Right cardiac atrium (tissue), 5 donors: ENCODE results near the gene ACTR2. TPM values are rescaled to one million over a fixed set of nuclear protein-coding genes. Genes with fewer than 3 reads are reported as not detected.
"Not testable (repeated sequence)": the region's sequence is repeated elsewhere in the genome, so short reads cannot be mapped to it uniquely, and the experiment has no call there.

Source experiments
- ATAC-seq, 2 donors: fragments of 200-7000 bp; cut with Tn5 transposase; one replicate each; pipeline versions ENCODE4 v1.8.0 to v1.9.1; 2020; ENCODE audit warnings: moderate library complexity in 2 of 2, mild to moderate bottlenecking in 1 of 2
- DNase-seq, 3 donors: peaks; one replicate each; pipeline ENCODE4 v3.0.0-alpha.2; 2020
- H3K27ac ChIP-seq: one replicate; pipeline ENCODE4 v1.5.1; 2013; ENCODE audit warnings: mild to moderate bottlenecking, low read length, control low read depth, moderate library complexity
- H3K27me3 ChIP-seq: one replicate; pipeline ENCODE4 v1.6.1; 2013; ENCODE audit not compliant: control insufficient read depth, insufficient read depth
- H3K4me1 ChIP-seq: one replicate; pipeline ENCODE4 v1.6.1; 2013; ENCODE audit warnings: low read length; ENCODE audit not compliant: control insufficient read depth, insufficient read depth
- H3K4me3 ChIP-seq: one replicate; pipeline ENCODE4 v1.5.1; 2013; ENCODE audit warnings: low read length, control low read depth
- H3K9me3 ChIP-seq: one replicate; pipeline ENCODE4 v1.6.1; 2013; ENCODE audit warnings: low read length; ENCODE audit not compliant: control insufficient read depth
- WGBS: extraction: QIAGEN DNeasy Blood & Tissue Kit; methylation state at CpG from one replicate; pipeline ENCODE4 v1.1.7; 2013; 5-methylcytosine and 5-hydroxymethylcytosine counted together
- intact Hi-C, 4 donors: fragments of 100-400 bp; cut with DNase I; formaldehyde crosslinking; loops; one replicate each; pipeline versions ENCODE4 v1.11.0 to v1.14.0; 2022 to 2023
- polyA plus RNA-seq: library from polyadenylated mRNA; stranded (reverse); fragments of 200-250 nt; gene quantifications from one replicate; pipeline ENCODE4 v1.2.3, GENCODE V29; 2013
- total RNA-seq, 4 donors: library from RNA; stranded (reverse); fragmentation: NEBNext Ultra II Directional; extraction: Animal tissue kit (Norgen Biotek cat#: 25700); gene quantifications; one replicate each; pipeline ENCODE4 v1.2.1, GENCODE V29; 2021
- donor health status: healthy with polysubstance abuse.
- donor health status: DM: no; HTN: yes; CAD: no.
- donor health status: DM: no; HTN: no; CAD: no.
- donor health status: DM: no; HTN: yes; CAD: no; lungs with severe emphysema.
- donor health status: DM: yes; HTN: yes; CAD: no.

ACTR2 gene
- total and polyA plus RNA-seq, 5 donors: 41.8 to 133 (median 112) TPM

DNA sequence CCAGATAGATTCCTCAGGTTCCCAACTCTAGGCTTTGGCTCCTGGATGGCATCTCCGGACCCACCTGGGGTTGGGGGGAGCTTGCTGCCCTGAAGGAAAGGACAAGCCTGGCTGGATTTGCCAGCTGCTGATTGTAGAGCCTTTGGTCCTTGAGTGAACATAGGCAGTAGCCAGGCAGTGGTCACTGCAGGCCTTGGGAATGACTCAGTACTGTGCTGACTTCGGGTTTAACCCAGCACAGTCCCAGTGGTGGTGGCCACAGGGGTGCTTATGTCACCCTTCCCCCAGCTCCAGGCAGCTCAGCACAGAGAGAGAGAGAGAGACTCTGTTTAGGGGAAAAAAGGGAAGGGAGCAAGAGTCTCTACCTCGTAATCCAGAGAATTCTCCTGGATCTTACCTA lies 27.7 kb upstream of the ACTR2 start:
- intact Hi-C loops: no loop called here
- DNase-seq (no peak), ATAC-seq (no peak)
- Histone ChIP-seq H3K27me3 (no peaks in the 10 kb centered on the region), H3K4me3 (no peak overlapping the region), H3K27ac (no peak overlapping the region), H3K9me3 (no peaks in the 10 kb centered on the region), H3K4me1 (no peaks in the 10 kb centered on the region)
- WGBS: 89% methylated on average over 3 of the region's 3 CpGs

DNA sequence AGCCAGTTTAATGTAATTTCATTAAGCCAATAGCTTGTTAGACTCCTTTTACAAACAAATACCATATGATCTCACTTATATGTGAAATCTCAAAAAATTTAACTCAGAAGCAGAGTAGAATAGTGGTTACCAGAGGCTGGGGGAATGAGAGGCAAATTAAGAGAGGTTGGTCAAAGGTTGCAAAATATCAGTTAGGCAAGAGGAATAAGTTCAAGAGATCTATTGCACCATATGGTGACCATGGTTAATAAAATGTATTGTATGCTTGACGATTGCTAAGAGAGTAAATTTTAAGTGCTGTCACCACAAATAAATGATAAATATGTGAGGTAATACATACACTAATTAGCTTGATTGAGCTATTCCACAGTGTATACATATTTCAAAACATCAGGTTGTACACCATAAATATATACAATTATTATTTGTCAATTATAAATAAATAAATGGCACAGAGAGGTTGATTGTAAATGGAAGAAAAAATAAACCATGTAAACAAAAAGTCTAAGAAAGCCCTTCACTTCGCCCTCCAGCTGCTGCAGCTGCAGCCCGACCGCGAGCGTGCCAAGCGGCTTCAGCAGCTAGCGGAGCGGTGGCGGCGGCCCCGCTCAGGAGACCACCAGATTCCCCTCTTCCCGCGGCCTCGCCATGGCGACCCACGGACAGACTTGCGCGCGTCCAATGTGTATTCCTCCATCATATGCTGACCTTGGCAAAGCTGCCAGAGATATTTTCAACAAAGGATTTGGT lies 23.0 kb upstream of the ACTR2 start:
- 93% methylated on average over 20 of the region's 20 CpGs for WGBS
- H3K9me3 ChIP-seq: no peaks in the 10 kb centered on the region
- no peaks in the 10 kb centered on the region for H3K27me3 ChIP-seq
- H3K4me1 ChIP-seq: no peaks in the 10 kb centered on the region
- intact Hi-C loops: no loop called here
- ATAC-seq (no peak), DNase-seq (peak in 1 of 3 donors; percentile 68)
- H3K27ac ChIP-seq: peak overlapping the region; percentile 17
- H3K4me3 ChIP-seq: no peak overlapping the region

DNA sequence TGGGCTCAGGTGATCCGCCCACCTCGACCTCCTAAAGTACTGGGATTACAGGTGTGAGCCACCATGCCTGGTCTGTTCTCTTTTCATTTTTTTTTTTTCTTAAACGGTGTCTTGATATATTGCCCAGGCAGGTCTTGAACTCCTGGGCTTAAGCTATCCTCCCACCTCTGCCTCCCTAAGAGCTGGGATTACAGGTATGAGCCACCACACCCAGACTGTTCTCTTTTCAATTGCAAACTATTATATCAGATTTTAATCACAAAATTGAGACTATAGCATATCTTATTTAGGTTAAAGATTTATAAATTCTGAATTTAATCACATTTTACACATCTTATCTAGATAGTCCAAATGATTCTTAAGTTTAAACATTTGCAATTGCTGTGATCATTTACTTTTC lies 15.5 kb upstream of the ACTR2 start:
- WGBS: 86% methylated on average over 3 of the region's 3 CpGs
- H3K4me1 ChIP-seq: no peaks in the 10 kb centered on the region
- no peak overlapping the region for H3K27ac ChIP-seq
- no peaks in the 10 kb centered on the region for H3K9me3 ChIP-seq
- ATAC-seq (no peak), DNase-seq (no peak)
- H3K27me3 ChIP-seq: no peaks in the 10 kb centered on the region
- intact Hi-C loops: no loop called here
- no peak overlapping the region for H3K4me3 ChIP-seq

DNA sequence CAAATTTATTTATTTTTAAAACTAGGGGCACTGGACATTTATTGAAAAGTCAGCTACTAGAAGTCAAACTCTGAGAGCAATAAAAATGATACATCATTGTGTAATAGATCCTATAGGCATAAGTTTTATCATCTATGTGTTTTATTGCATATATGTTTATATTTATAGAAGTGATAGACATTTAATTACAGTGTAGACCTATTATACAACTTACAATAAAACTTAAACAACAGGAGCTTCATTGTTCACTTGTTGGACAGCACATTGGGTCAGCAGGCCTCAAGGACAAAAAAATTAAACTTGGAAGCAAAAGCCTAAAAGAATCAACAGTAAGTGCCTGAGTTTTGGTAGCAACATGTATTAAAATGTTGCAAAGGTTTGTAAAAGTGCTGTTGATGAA lies 15.0 kb upstream of the ACTR2 start:
- no peaks in the 10 kb centered on the region for H3K27me3 ChIP-seq
- intact Hi-C loops: no loop called here
- no peak overlapping the region for H3K27ac ChIP-seq
- H3K4me3 ChIP-seq: no peak overlapping the region
- H3K9me3 ChIP-seq: no peaks in the 10 kb centered on the region
- ATAC-seq (no peak), DNase-seq (no peak)
- H3K4me1 ChIP-seq: no peaks in the 10 kb centered on the region

DNA sequence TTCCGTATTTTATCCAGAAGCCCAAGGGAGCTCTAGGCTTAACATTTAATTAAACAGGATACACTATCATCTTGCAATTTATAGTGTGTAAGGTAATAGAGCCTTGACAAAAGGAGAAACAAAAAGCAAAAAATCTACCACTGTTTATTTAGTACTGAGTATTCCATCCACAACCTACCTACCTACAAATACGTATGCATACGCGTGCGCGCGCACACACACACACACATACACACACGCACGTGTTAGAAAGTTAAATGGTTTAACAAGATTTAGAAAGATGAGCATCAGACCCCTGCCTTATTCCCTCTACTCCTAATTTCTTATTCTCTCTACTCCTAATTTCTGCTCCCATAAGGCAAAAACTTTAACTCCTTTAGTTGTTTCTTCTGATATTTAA lies 14.6 kb upstream of the ACTR2 start:
- ATAC-seq (no peak), DNase-seq (no peak)
- Histone ChIP-seq H3K27ac (no peak overlapping the region), H3K9me3 (no peaks in the 10 kb centered on the region), H3K4me1 (no peaks in the 10 kb centered on the region), H3K4me3 (no peak overlapping the region), H3K27me3 (no peaks in the 10 kb centered on the region)
- 95% methylated on average over 9 of the region's 9 CpGs for WGBS
- intact Hi-C loops: no loop called here

DNA sequence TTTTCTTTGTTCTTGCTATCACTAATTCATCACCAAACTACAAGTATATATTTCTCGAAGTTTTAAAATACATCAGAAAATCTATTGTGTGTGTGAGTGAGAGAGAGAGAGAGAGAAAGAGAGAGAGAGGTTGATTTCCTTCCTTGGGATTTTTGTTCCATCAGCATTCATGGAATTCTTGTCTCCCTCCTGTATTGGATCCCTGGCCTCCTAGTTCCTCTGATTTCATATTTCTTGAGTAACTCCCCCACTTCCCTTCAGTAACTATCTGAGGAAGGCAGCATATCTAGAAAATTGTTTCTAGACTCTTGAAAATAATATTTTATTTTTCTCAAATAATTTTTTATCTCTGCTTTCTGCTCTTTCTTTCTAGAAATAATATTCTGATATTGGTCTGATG lies 13.3 kb upstream of the ACTR2 start:
- ATAC-seq: no peak
- Histone ChIP-seq H3K4me3 (no peak overlapping the region), H3K4me1 (no peaks in the 10 kb centered on the region), H3K27ac (no peak overlapping the region), H3K9me3 (no peaks in the 10 kb centered on the region), H3K27me3 (no peaks in the 10 kb centered on the region)
- WGBS: 55% methylated on average over 1 of the region's 1 CpG
- intact Hi-C loops: no loop called here
- DNase-seq: no peak

DNA sequence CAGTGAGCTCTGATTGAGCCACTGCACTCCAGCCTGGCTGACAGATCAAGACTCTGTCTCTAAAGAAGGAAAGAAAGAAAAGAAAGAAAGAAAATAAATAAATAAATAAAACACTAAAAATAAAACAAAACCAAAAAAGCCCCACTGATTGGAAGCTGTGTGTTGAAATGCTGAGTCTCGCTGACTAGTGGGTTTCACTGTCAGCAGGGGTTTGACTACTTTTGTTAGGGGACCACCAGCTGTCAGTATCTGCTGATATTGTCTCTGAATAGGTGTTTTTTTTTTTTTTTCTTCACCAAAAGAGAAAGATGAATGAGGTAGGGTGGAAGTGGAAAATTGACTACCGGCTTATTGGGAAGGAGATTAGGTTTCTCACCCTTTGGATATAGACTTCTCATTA lies 12.8 kb upstream of the ACTR2 start:
- 90% methylated on average over 2 of the region's 2 CpGs for WGBS
- DNase-seq (no peak), ATAC-seq (no peak)
- Histone ChIP-seq H3K27ac (no peak overlapping the region), H3K9me3 (no peaks in the 10 kb centered on the region), H3K27me3 (no peaks in the 10 kb centered on the region), H3K4me3 (no peak overlapping the region), H3K4me1 (no peaks in the 10 kb centered on the region)
- intact Hi-C loops: no loop called here

DNA sequence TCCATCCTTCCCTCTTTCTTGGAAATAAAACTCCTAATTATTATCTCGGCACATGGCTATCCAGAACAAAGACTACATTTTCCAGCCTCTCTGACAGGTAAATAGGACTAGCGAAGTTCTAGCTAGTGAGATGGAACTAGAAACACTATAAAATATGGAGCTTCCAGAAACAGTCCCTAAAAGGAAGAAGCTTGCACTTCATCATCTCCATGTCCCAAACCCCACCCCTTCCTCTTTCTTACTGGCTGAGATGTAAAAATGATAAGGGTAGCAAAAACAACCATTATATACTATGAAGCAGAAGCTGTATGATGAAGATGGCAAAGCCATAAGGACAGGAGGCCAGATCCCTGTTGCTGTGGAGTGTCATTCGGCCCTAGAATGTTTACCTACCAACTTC lies 11.7 kb upstream of the ACTR2 start:
- Histone ChIP-seq H3K9me3 (no peaks in the 10 kb centered on the region), H3K27me3 (no peaks in the 10 kb centered on the region), H3K27ac (no peak overlapping the region), H3K4me3 (no peak overlapping the region), H3K4me1 (no peaks in the 10 kb centered on the region)
- intact Hi-C loops: no loop called here
- ATAC-seq (no peak), DNase-seq (no peak)
- 96% methylated on average over 3 of the region's 3 CpGs for WGBS

DNA sequence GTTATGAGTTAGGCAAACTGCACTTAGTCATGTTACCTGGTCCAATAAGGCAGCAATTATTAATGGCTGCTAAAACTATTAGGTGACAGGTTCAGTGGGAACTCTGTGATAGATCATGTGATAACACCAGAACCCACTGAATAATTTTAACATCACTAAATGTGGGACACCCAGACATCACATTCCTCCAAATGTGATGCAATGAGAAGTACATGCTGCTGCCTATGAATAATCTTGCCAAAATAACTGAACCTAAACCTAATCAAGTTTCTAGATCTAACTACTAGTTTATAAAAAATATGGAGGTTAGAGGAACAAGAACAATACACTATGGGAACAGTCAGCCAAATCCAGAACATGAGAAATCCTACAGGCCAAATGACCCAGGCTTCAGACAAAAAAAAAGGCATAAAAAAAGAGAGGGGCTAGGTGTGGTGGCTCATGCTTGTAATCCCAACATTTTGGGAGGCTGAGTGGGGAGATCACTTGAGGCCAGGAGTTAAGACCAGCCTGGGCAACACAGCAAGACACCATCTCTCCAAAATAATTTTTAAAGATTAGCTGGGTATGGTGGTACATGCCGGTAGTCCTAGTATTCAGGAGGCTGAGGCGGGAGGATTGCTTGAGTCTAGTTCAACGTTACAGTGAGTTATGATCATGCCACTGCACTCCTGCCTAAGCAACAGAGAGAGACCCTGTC lies 7.0 kb upstream of the ACTR2 start:
- ATAC-seq (no peak), DNase-seq (no peak)
- Histone ChIP-seq H3K27me3 (no peaks in the 10 kb centered on the region), H3K9me3 (no peaks in the 10 kb centered on the region), H3K4me3 (no peak overlapping the region), H3K27ac (no peak overlapping the region), H3K4me1 (no peaks in the 10 kb centered on the region)
- WGBS: 89% methylated on average over 3 of the region's 3 CpGs
- intact Hi-C loops: no loop called here

DNA sequence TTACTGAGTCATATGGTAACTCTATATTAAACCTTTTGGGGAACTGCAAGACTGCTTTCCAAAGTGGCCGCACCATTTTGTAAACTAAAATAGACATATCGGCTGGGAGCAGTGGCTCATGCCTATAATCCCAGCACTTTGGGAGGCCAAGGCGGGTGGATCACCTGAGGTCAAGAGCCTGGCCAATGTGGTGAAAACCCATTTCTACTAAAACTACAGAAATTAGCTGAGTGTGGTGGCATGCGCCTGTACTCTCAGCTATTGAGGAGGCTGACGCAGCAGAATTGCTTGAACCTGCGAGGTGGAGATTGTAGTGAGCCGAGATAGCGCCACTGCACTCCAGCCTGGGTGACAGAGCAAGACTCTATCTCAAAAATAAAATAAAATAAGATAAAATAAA lies 6.4 kb upstream of the ACTR2 start:
- ATAC-seq, H3K27ac ChIP-seq, H3K9me3 ChIP-seq, H3K4me3 ChIP-seq, intact Hi-C loops, H3K27me3 ChIP-seq, DNase-seq, H3K4me1 ChIP-seq: not testable (repeated sequence)
- WGBS: 97% methylated on average over 8 of the region's 8 CpGs

DNA sequence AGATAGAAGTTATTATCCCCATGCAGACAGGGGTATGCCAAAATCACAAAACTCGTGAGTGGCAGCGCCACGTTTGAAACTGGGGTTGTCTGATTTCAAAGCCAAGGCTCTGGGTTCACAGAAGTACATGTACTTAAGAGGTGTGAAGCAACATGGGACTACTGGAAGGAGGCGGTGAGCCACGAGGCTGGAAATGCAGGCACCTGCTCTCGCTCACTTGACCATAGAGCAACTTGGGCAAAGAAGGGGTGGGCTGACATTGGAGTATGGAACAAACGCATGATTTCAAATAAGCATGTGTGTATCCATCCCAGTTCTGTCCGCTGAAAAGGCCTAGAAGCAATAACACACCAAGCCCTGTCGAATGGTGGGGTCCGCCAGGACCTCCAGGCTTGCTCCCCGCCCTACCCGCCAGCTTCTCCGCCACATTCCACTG lies 593 bp upstream of the ACTR2 start:
- intact Hi-C loops: no loop called here
- DNase-seq: no peak
- Histone ChIP-seq H3K27ac (peak overlapping the region; percentile 95), H3K4me1 (no peaks in the 10 kb centered on the region), H3K27me3 (no peaks in the 10 kb centered on the region), H3K9me3 (no peaks in the 10 kb centered on the region), H3K4me3 (peak overlapping the region; percentile 95)
- ATAC-seq: peak; percentile 15 to 37
- WGBS: 2% methylated on average over 13 of the region's 13 CpGs
